CD4-positive, CD25-positive, alpha-beta regulatory T cell (primary cell): ENCODE data around the gene SUCLG2. TPM values are rescaled to one million over a fixed set of nuclear protein-coding genes. Genes with fewer than 3 reads are reported as not detected.

Experiments
- ATAC-seq, 2 donors: fragments of 150-1000 bp; cut with Tn5 transposase; one replicate each; pipeline ENCODE4 v1.10.0; 2021; ENCODE audit warnings: low read depth in 2 of 2, moderate number of reproducible peaks in 2 of 2, moderate library complexity in 1 of 2
- DNase-seq, 3 donors: peaks; one replicate each; pipeline versions ENCODE4 v3.0.0 to v3.0.0-alpha.2; 2012 to 2022; ENCODE audit warnings: mixed read lengths in 1 of 3
- H3K27ac ChIP-seq: one replicate; pipeline ENCODE4 v1.7.0; 2013; ENCODE audit warnings: mild to moderate bottlenecking, low read length; ENCODE audit not compliant: insufficient read depth, poor library complexity, severe bottlenecking
- H3K27me3 ChIP-seq: one replicate; pipeline ENCODE4 v1.7.0; 2013; ENCODE audit warnings: low read length; ENCODE audit not compliant: control insufficient read depth, insufficient read depth
- H3K36me3 ChIP-seq: one replicate; pipeline ENCODE4 v1.7.0; 2013; ENCODE audit warnings: mild to moderate bottlenecking, low read length, moderate library complexity; ENCODE audit not compliant: control insufficient read depth, insufficient read depth
- H3K4me1 ChIP-seq: 2 replicates; pipeline ENCODE4 v1.7.0; 2013; ENCODE audit warnings: mild to moderate bottlenecking, low read length; ENCODE audit not compliant: insufficient read depth, control insufficient read depth, poor library complexity, severe bottlenecking
- H3K4me3 ChIP-seq: one replicate; pipeline ENCODE4 v1.7.0; 2013; ENCODE audit warnings: low read depth, mild to moderate bottlenecking, low read length, moderate library complexity
- H3K9me3 ChIP-seq, 2 experiments: 1 replicate in 1 of 2; 2 replicates in 1 of 2; pipeline ENCODE4 v1.7.0; 2013; ENCODE audit warnings: low read length in 2 of 2, mild to moderate bottlenecking in 1 of 2, moderate library complexity in 1 of 2; ENCODE audit not compliant: control insufficient read depth in 2 of 2
- H3K27ac Mint-ChIP-seq, 3 donors: one replicate each; pipeline ENCODE4 v1.8.0; 2020 to 2022; ENCODE audit warnings: mild to moderate bottlenecking in 3 of 3, mixed read lengths in 3 of 3, moderate library complexity in 2 of 3
- H3K27me3 Mint-ChIP-seq: one replicate; pipeline ENCODE4 v1.8.0; 2022; ENCODE audit warnings: mild to moderate bottlenecking, mixed read lengths
- H3K36me3 Mint-ChIP-seq: one replicate; pipeline ENCODE4 v1.8.0; 2020; ENCODE audit warnings: mixed read lengths
- H3K4me1 Mint-ChIP-seq, 4 donors: one replicate each; pipeline ENCODE4 v1.8.0; 2020 to 2022; ENCODE audit warnings: mixed read lengths in 4 of 4, mild to moderate bottlenecking in 1 of 4
- H3K4me3 Mint-ChIP-seq, 4 donors: one replicate each; pipeline ENCODE4 v1.8.0; 2020 to 2022; ENCODE audit warnings: mild to moderate bottlenecking in 4 of 4, mixed read lengths in 4 of 4, moderate library complexity in 3 of 4
- H3K9me3 Mint-ChIP-seq, 7 donors: one replicate each; pipeline ENCODE4 v1.8.0; 2020 to 2022; ENCODE audit warnings: mixed read lengths in 7 of 7, mild to moderate bottlenecking in 3 of 7, moderate library complexity in 2 of 7
- polyA plus RNA-seq, 4 donors: library from polyadenylated mRNA; unstranded; fragments of 300-500 nt; fragmentation: Illumina TruSeq; gene quantifications; one replicate each; pipeline ENCODE4 v1.2.3, GENCODE V29; 2021
- total RNA-seq: library from RNA; stranded (reverse); gene quantifications from one replicate; pipeline ENCODE4 v1.2.3, GENCODE V29; 2022

The SUCLG2 gene
- total and polyA plus RNA-seq, 5 donors from 2014 or later = 53.6 to 75.0 (median 67.6) TPM

DNA sequence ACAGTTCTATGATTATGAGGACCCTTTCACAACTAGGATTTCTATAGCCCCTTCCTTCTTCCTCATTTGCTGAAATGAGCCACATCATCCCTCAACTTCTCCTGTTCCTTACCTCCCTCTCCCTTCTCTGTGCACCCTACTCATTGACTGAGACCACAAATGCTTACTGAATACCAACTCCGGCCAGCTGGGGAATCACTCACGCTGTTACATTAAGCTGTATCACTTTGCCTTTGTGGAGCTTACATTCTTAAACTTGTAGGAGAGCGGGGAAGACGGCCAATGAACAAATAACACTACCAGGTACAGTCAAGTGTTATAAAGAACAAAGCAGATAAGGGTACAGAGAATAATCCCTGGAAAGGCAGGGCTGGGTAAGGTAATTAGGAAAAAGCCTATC lies 5.7 kb downstream of the SUCLG2 start:
- no peak overlapping the region for H3K4me3 ChIP-seq
- peaks cover 40% of the 10 kb centered on the region for H3K36me3 Mint-ChIP-seq
- DNase-seq (no peak), ATAC-seq (no peak)
- H3K9me3 ChIP-seq = no peaks in the 10 kb centered on the region
- peaks cover 0 to 1% (median 0%) of the 10 kb centered on the region in 7 donors for H3K9me3 Mint-ChIP-seq
- peaks cover 34% of the 10 kb centered on the region for H3K4me1 ChIP-seq
- H3K4me3 Mint-ChIP-seq = peak overlapping the region in 2 of 4 donors; percentile 23 to 35
- no peak overlapping the region for H3K27ac ChIP-seq
- H3K27me3 Mint-ChIP-seq = no peaks in the 10 kb centered on the region
- H3K27ac Mint-ChIP-seq = peak overlapping the region in 2 of 3 donors; percentile 2 to 15
- no peaks in the 10 kb centered on the region for H3K27me3 ChIP-seq
- peaks cover 25% of the 10 kb centered on the region for H3K36me3 ChIP-seq
- peaks cover 44 to 84% (median 74%) of the 10 kb centered on the region in 4 donors for H3K4me1 Mint-ChIP-seq

DNA sequence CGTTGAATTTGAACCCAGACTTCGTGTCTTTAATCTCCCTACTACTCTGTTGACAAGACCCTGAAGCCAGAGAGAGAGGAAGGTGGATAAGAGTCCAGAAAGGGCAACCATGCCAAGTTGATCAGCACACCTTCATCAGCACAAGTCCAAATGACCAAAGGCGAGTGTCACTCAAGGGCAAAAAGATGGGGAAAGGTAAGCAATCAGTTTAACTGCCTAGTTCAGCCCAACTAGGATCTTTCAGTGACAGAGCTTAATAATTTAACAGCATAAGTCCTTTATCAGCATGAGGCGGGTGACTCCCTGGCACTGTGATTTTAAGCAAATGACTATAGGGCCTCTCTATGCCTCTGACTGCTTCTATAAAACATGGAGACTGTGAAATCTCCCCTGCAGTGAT lies 6.2 kb downstream of the SUCLG2 start:
- DNase-seq = no peak
- no peak overlapping the region for H3K27ac ChIP-seq
- no peaks in the 10 kb centered on the region for H3K9me3 ChIP-seq
- H3K36me3 Mint-ChIP-seq = peaks cover 41% of the 10 kb centered on the region
- peaks cover 32% of the 10 kb centered on the region for H3K4me1 ChIP-seq
- peaks cover 42 to 84% (median 75%) of the 10 kb centered on the region in 4 donors for H3K4me1 Mint-ChIP-seq
- peaks cover 0 to 1% (median 0%) of the 10 kb centered on the region in 7 donors for H3K9me3 Mint-ChIP-seq
- peaks cover 28% of the 10 kb centered on the region for H3K36me3 ChIP-seq
- H3K27me3 ChIP-seq = no peaks in the 10 kb centered on the region
- no peaks in the 10 kb centered on the region for H3K27me3 Mint-ChIP-seq
- no peak overlapping the region for H3K4me3 ChIP-seq
- peak overlapping the region in 2 of 3 donors; percentile 2 for H3K27ac Mint-ChIP-seq
- no peak for ATAC-seq
- H3K4me3 Mint-ChIP-seq = peak overlapping the region in 1 of 4 donors; percentile 23

DNA sequence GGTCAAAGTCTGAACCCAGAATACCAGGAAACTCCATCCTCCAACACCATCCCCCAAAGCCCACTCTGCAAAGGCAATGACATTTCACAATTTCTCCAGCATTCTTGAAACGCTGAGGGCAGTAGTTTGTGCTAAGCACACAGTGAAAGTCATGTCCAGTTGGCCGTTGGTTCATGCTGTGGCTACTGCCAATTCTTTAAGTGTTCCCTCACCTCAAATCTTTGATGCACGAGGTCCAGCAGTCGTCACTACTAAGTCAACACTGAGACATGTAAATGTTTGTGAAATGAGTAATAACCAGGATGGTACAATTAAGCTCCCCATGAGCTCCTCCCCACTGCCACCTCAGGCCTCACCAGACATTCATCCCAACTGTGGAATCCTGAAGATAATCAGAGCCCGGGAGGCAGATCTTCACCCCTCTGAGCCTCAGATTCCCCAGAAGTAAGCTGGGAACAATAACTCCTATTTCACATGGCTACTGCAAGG lies 7.0 kb downstream of the SUCLG2 start:
- Histone ChIP-seq H3K36me3 (peaks cover 30% of the 10 kb centered on the region), H3K27ac (no peak overlapping the region), H3K27me3 (no peaks in the 10 kb centered on the region), H3K4me3 (no peak overlapping the region), H3K4me1 (peaks cover 28% of the 10 kb centered on the region), H3K9me3 (no peaks in the 10 kb centered on the region)
- no peak for ATAC-seq
- Mint-ChIP-seq H3K4me1 (peaks cover 34 to 84% (median 71%) of the 10 kb centered on the region in 4 donors), H3K27ac (no peak overlapping the region), H3K27me3 (no peaks in the 10 kb centered on the region), H3K4me3 (peak overlapping the region in 1 of 4 donors; percentile 18), H3K9me3 (peaks cover 0 to 1% (median 0%) of the 10 kb centered on the region in 7 donors), H3K36me3 (peaks cover 41% of the 10 kb centered on the region)
- no peak for DNase-seq

DNA sequence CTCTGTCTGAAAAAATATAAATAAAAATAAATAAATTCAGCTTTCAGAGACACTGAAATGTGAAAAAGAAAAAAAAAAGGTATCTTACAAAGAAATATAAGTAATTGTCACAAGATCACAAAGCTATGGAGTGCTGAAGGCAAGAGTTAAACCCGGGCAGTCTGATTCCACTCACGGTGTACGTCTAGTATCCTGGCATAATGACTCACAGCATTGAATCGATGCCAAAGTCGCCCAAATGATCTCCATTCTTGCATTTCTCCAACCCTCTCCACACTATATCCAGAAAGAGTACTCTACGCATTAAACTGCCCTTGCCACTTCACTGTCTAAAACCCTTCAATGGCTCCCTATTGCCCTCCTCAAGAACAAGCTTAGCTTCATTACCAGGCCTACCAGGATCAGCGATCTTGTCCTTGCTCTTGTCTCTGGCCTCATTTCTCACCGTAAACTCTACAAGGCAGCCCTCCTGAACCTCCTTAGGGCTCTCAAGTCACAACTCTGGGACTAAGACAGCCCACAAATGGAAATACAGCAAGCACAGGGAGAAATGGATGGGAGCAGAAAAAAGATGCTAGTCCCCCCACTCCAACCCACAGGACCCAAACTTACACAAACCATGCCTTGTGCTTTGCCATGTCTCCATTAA lies 7.7 kb downstream of the SUCLG2 start:
- Mint-ChIP-seq H3K27ac (no peak overlapping the region), H3K36me3 (peaks cover 38% of the 10 kb centered on the region), H3K9me3 (peaks cover 0 to 1% (median 0%) of the 10 kb centered on the region in 7 donors), H3K4me3 (peak overlapping the region in 2 of 4 donors; percentile 6 to 9), H3K27me3 (no peaks in the 10 kb centered on the region), H3K4me1 (peaks cover 31 to 84% (median 68%) of the 10 kb centered on the region in 4 donors)
- Histone ChIP-seq H3K9me3 (no peaks in the 10 kb centered on the region), H3K36me3 (peaks cover 30% of the 10 kb centered on the region), H3K27ac (no peak overlapping the region), H3K27me3 (no peaks in the 10 kb centered on the region), H3K4me1 (peaks cover 27% of the 10 kb centered on the region), H3K4me3 (no peak overlapping the region)
- DNase-seq (no peak), ATAC-seq (no peak)

- Mint-ChIP-seq H3K4me3 (no peak overlapping the region), H3K4me1 (peaks cover 35 to 84% (median 67%) of the 10 kb centered on the region in 4 donors), H3K9me3 (peaks cover 0 to 1% (median 0%) of the 10 kb centered on the region in 7 donors), H3K36me3 (peaks cover 44% of the 10 kb centered on the region), H3K27ac (no peak overlapping the region), H3K27me3 (no peaks in the 10 kb centered on the region)
- DNase-seq (no peak), ATAC-seq (no peak)
- H3K9me3 ChIP-seq = no peaks in the 10 kb centered on the region
- H3K36me3 ChIP-seq = peaks cover 26% of the 10 kb centered on the region
- H3K4me3 ChIP-seq = no peak overlapping the region
- H3K27ac ChIP-seq = no peak overlapping the region
- H3K4me1 ChIP-seq = peaks cover 27% of the 10 kb centered on the region
- no peaks in the 10 kb centered on the region for H3K27me3 ChIP-seq
Measured at GRCh38 chr3:67644827-67645226, 9.6 kb downstream of the SUCLG2 start.

DNA sequence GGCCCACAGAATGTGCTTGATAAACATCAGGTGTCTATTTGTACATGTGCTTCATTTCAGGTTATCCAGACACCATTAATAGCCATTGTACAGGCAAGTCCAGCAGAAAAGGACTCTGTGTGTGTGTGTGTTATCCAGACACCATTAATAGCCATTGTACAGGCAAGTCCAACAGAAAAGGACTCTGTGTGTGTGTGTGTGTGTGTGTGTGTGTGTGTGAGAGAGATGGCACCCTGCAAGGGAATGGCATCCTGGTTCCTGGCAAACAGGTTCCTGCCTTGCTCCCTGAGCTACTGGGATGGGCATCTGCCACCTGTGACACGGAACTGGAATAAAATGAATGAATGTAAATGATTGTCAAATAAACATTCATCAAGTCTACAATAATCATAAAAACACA lies 11.7 kb downstream of the SUCLG2 start:
- peaks cover 50% of the 10 kb centered on the region for H3K36me3 Mint-ChIP-seq
- no peak overlapping the region for H3K4me3 Mint-ChIP-seq
- Histone ChIP-seq H3K27ac (no peak overlapping the region), H3K4me1 (peaks cover 35% of the 10 kb centered on the region), H3K9me3 (no peaks in the 10 kb centered on the region), H3K4me3 (no peak overlapping the region), H3K27me3 (no peaks in the 10 kb centered on the region), H3K36me3 (peaks cover 26% of the 10 kb centered on the region)
- peak overlapping the region in 1 of 3 donors; percentile 42 for H3K27ac Mint-ChIP-seq
- DNase-seq = no peak
- no peaks in the 10 kb centered on the region for H3K27me3 Mint-ChIP-seq
- peaks cover 0 to 1% (median 0%) of the 10 kb centered on the region in 7 donors for H3K9me3 Mint-ChIP-seq
- ATAC-seq = no peak
- peaks cover 39 to 85% (median 69%) of the 10 kb centered on the region in 4 donors for H3K4me1 Mint-ChIP-seq

GRCh38 chr3:67642190-67642589 lies 12.2 kb downstream of the SUCLG2 start:
- Mint-ChIP-seq H3K4me1 (peaks cover 39 to 88% (median 72%) of the 10 kb centered on the region in 4 donors), H3K4me3 (peak overlapping the region in 1 of 4 donors; percentile 0), H3K9me3 (peaks cover 0 to 1% (median 0%) of the 10 kb centered on the region in 7 donors), H3K27me3 (no peaks in the 10 kb centered on the region), H3K27ac (peak overlapping the region in 2 of 3 donors; percentile 19 to 58), H3K36me3 (peaks cover 50% of the 10 kb centered on the region)
- Histone ChIP-seq H3K4me1 (peaks cover 35% of the 10 kb centered on the region), H3K36me3 (peaks cover 21% of the 10 kb centered on the region), H3K27me3 (no peaks in the 10 kb centered on the region), H3K9me3 (no peaks in the 10 kb centered on the region), H3K27ac (no peak overlapping the region), H3K4me3 (no peak overlapping the region)
- ATAC-seq (no peak), DNase-seq (no peak)
